ENCODE data around the gene SMARCC1. TPM values are rescaled to one million over a fixed set of nuclear protein-coding genes. Genes with fewer than 3 reads are reported as not detected.
A peak's percentile ranks its signal among the peaks of the same experiment; 100 is the strongest.

Gene SMARCC1
- total RNA-seq, 1 experiment from 2014 or later: 21.4 TPM

DNA sequence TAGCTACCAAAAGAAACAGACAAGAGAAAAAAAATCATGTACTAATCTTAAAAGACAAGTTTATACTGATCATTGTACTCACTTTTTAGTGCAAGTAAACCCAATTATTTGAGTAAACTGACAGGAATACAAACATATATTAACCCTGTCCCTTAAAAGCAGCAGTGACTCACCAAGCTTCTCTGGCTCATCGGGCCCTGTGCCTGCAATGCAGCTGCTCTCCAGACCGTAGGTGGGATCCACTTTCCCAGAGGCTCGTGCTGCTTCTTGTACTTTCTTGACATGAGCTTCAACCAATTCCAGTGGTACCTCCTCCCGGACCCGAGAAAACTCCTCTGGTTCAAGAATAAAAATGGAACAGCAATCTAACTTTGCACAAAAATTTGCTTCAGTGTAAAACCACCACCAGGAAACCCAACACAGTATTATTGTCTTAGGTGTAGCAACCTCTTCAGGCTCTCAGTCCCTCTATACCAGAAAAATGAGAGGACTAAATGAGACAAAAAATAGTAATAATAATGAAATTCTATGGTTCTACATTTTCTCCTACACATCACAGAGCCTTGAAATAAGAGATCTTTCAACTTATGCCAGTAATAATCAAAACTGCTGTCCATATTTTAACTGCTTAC, 120.5 kb downstream of the SMARCC1 start:
- in situ Hi-C loops (cut with HindIII; ENCODE audit: low pct_unique_long_range_greater_than_20kb, low sequenced_read_pairs): no loop called here
- peak; percentile 28 for DNase-seq (ENCODE audit: low read depth)

DNA sequence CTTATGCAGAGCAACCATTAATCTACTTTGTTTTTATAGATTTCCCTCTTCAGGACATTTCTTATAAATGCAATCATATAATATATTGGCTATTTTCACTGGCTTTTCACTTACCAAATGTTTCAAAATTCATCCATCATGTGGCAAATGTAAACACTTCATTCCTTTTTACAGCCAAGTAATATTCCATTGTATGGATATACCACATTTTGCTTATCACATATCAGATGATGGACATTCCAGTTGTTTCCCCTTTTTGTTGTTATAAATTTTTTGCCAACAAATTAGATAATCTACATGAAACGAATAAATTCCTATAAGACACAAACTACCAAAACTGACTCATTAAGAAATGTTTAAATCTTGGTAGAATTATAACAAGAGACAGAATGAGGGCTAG, 123.2 kb downstream of the SMARCC1 start:
- in situ Hi-C loops (cut with HindIII; ENCODE audit: low pct_unique_long_range_greater_than_20kb, low sequenced_read_pairs): no loop called here
- no peak for DNase-seq (ENCODE audit: low read depth)

DNA sequence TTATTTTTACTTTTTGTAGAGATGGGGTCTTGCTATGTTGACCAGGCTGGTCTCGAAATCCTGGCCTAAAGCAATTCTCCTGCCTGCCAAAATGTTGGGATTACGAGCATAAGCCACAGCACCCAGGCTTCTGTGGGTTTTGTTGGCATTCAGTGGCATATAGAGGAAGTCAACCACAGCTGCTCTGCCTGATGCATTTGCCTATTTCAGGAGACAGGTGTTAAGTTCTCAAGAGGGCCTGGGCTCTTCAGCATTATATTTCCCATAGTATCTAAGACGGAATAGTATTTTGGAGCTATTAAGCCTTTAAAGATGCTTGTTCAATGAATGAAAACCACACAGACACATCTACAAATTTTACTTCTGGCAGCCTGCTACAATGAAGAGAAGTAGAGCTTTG, 129.6 kb downstream of the SMARCC1 start:
- DNase-seq (ENCODE audit: low read depth): no peak
- in situ Hi-C loops (cut with HindIII; ENCODE audit: low pct_unique_long_range_greater_than_20kb, low sequenced_read_pairs): no loop called here

DNA sequence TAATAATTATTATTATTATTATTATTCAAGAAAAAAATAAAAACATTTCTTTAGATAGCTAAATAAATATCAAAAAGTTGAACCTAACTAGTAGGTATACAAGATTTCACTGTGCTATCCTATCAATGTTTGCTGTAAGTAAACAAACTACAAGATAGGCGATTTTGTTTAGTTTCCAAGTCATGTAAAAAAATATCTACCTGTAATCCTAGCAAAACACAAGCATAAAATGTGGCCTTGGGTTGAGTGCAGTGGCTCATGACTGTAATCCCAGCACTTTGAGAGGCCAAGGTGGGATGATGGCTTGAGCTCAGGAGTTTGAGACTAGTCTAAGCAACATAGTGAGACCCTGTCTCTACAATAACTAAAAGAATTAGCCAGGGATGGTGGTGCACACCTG, 131.4 kb downstream of the SMARCC1 start:
- in situ Hi-C loops (cut with HindIII; ENCODE audit: low pct_unique_long_range_greater_than_20kb, low sequenced_read_pairs): no loop called here
- DNase-seq (ENCODE audit: low read depth): no peak

DNA sequence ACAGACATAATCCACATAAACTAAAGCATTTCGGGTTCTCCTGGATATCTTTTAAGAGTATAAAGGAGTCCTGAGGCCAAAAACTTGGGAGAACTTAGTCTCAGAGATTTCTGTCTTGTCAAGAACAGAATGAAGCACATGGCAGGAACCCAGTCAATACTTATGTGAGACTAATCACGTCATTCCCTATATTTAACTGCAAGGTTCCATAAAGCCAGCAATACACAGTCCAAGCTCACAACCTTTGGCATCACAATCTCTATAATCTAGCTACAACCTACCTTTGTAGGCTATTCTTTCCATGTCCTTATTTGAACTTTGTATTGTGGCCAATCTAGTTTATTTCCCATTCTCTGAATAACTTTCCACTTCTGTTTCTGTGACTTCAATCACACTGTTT, 134.1 kb downstream of the SMARCC1 start:
- DNase-seq (ENCODE audit: low read depth): no peak
- in situ Hi-C loops (cut with HindIII; ENCODE audit: low pct_unique_long_range_greater_than_20kb, low sequenced_read_pairs): no loop called here

DNA sequence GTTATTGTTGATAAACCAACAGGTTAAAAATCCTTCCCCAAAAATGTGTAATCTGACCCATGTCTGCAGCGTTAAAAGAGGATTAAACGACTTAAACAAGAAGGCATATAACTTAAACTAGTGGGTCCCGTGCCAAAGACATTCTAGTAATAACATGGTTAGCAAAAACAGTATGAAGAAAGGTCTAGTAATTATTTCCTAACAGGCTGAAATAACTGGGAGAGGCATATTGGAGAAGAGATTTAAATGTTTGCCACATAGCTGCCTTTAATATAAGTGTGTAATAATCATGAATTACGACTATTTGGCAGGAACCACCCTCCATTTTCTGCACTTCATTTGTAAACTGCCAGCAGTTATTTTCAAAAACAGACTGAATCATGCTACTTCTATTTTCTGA, 135.3 kb downstream of the SMARCC1 start:
- DNase-seq (ENCODE audit: low read depth): no peak
- in situ Hi-C loops (cut with HindIII; ENCODE audit: low pct_unique_long_range_greater_than_20kb, low sequenced_read_pairs): no loop called here

DNA sequence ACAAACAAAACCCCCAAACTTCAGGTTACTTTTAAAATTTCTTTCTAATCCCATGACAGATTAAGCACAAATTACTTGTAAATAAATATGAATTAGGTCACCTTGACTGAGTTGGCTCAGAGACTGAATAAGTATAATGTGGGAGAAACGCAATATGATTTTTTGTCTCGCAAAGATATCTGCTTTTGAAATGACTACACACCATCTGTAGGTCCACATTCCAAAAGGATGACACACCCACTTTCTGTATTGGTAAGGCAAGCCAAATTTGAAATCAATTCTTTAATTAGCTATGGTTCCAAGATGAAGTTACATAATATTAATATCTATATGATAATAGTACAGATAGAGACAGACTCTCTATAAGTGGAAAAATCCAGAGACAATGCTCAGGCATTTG, 136.1 kb downstream of the SMARCC1 start:
- DNase-seq (ENCODE audit: low read depth): no peak
- in situ Hi-C loops (cut with HindIII; ENCODE audit: low pct_unique_long_range_greater_than_20kb, low sequenced_read_pairs): no loop called here

DNA sequence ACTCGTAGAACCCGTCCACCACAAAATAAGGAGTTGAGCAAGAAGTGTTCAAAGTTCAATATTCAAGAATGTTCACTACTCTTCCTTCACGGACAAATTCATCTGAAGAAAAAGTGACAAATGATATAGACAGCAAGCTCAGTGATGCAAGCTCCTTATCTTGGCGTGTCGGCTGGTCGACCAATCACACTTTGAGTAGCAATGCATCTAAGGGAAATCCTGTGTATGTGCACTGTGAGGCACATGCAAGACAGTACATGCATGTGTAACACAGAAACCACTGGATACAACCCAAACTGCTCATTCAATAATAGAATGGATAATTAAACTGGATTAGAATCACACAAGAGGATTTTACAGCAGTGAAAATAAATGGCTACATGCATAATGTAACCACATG, 138.6 kb downstream of the SMARCC1 start:
- DNase-seq (ENCODE audit: low read depth): no peak
- in situ Hi-C loops (cut with HindIII; ENCODE audit: low pct_unique_long_range_greater_than_20kb, low sequenced_read_pairs): no loop called here

DNA sequence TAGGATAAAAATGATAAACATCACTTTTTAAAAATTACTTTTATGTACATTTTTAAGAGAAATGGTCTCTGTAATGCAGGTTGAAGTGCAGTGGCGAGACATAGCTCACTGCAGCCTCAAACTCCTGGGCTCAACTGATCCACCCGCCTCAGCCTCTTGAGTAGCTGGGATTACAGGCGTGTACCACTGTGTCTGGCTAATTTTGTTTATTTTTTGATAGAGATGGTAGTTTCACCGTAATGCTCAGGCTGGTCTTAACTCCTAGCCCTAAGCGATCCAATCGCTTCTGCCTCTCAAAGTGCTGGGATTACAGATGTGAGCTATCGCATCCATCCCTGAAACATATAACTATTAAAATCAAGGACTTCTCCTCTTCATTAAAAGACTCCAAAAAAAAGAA, 140.0 kb downstream of the SMARCC1 start:
- no peak for DNase-seq (ENCODE audit: low read depth)
- in situ Hi-C loops (cut with HindIII; ENCODE audit: low pct_unique_long_range_greater_than_20kb, low sequenced_read_pairs): no loop called here

DNA sequence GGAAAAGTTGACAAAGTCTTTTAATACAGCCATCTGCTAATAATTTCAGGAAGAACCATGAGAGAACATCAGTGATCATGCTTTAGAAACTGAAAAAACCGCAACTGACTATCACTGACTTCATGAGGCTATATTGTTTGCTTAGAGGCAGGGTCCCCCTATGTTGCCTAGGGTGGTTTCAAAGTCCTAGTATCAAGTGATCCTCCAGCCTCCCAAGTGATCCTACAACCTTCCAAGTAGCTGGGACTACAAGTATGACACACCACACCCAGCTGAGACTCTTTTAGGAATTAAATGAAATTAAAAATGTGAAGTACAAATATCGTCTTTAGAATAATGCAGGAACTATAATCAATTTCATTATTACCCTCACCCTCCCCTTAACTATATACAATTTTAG, 144.8 kb downstream of the SMARCC1 start:
- no peak for DNase-seq (ENCODE audit: low read depth)
- in situ Hi-C loops (cut with HindIII; ENCODE audit: low pct_unique_long_range_greater_than_20kb, low sequenced_read_pairs): no loop called here

DNA sequence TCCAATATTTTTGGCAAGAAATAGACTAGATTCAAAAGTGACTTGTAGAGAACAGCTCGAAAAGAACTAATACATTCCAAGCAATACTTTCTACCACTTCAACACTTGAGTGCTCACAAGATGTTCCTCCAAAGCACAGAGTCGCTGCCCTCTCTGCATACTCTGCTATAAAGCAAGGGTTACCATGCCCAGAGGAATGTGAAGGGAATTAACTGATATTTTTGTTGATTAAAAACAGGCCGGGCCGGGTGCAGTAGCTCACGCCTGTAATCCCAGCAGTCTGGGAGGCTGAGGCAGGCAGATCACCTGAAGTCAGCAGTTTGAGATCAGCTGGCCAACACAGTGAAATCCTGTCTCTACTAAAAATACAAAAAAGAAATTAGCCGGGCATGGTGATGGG, 145.5 kb downstream of the SMARCC1 start:
- no peak for DNase-seq (ENCODE audit: low read depth)
- in situ Hi-C loops (cut with HindIII; ENCODE audit: low pct_unique_long_range_greater_than_20kb, low sequenced_read_pairs): no loop called here

DNA sequence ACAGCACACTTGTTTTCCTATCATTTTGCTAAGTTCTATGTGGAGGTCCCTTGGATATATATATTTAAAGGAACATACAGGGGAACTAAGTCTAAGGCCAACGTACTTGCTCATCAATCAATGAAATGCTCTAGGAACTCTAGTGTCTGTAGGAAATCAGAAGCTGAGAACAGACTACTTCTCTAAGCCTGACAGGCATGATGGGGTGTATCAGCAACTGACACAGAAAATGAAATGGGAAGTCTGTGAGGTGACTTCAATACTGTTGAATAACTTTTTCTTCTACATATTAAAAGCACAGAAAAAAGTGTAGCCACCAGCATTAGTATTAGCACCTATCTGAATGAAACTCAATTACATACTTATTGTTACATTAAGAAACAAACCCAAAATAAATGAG, 146.2 kb downstream of the SMARCC1 start:
- in situ Hi-C loops (cut with HindIII; ENCODE audit: low pct_unique_long_range_greater_than_20kb, low sequenced_read_pairs): no loop called here
- no peak for DNase-seq (ENCODE audit: low read depth)

DNA sequence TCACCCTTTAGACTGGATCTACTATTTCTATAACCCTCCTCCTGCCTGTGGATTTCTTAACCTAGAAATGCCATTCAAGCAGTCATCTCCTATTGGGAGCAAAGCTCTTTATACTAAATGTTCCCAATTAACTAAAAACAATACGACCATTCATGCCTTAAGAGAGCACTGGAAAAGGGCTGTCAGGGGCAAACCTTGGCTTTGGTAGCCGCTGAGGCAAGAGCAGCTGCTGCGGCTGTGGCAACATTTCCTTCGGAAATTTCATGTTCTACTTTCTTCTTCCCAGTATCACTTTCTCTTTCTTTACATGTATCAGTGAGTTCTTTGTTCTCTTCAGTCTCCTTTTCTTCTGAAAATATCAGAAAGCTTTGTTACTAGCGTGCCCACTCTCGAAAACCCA, 146.7 kb downstream of the SMARCC1 start:
- in situ Hi-C loops (cut with HindIII; ENCODE audit: low pct_unique_long_range_greater_than_20kb, low sequenced_read_pairs): no loop called here
- DNase-seq (ENCODE audit: low read depth): no peak

DNA sequence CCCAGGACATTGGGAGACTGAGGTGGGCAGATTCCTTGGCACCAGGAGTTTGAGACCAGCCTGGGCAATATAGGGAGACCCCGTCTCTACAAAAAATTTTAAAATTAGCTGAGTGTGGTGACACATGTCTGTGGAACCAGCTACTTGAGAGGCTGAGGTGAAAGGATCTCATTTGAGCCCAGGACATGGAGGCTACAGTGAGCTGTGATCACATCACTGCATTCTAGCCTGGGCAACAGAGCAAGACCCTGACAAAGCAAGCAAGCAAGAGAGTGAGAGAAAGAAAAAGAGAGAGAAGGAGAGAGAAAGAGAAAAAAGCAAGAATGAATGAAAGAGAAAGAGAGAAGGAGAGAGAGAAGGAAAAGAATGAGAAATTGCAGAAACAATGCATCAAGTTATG, 150.9 kb downstream of the SMARCC1 start:
- in situ Hi-C loops (cut with HindIII; ENCODE audit: low pct_unique_long_range_greater_than_20kb, low sequenced_read_pairs): no loop called here
- DNase-seq (ENCODE audit: low read depth): no peak

DNA sequence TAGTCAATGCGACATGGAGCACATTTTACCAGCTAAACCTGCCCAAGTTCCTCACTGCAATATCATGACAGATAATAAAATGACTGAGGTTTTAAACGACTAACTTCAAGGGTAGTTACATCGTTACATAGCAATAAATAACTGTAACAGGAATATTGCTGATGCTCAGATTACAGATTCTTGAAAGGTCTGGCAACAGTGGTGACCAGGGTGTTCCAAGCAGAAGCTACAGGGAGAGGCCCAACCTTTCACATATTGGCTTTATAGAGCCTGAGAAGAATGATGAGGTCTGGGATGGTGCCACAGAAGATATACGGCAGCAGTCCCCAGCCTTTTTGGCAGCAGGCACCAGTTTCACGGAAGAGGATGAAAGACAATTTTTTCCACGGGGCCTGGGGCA, 151.9 kb downstream of the SMARCC1 start:
- in situ Hi-C loops (cut with HindIII; ENCODE audit: low pct_unique_long_range_greater_than_20kb, low sequenced_read_pairs): no loop called here
- no peak for DNase-seq (ENCODE audit: low read depth)

DNA sequence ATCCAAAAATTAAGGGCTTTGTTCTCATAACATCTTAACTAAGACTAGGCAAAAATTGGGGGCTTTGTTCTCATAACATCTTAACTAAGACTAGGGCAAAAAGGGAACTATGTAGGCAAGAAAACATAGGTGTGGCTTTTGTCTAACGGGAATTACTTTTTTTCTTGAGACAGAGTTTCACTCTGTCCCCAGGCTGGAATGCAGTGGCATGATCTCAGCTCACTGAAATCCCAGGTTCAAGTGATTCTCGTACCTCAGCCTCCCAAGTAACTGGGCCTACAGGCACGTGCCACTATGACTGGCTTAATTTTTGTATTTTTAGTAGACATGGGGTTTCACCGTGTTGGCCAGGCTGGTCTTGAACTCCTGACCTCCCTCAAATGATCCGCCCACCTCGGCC, 153.3 kb downstream of the SMARCC1 start:
- no peak for DNase-seq (ENCODE audit: low read depth)
- in situ Hi-C loops (cut with HindIII; ENCODE audit: low pct_unique_long_range_greater_than_20kb, low sequenced_read_pairs): no loop called here

DNA sequence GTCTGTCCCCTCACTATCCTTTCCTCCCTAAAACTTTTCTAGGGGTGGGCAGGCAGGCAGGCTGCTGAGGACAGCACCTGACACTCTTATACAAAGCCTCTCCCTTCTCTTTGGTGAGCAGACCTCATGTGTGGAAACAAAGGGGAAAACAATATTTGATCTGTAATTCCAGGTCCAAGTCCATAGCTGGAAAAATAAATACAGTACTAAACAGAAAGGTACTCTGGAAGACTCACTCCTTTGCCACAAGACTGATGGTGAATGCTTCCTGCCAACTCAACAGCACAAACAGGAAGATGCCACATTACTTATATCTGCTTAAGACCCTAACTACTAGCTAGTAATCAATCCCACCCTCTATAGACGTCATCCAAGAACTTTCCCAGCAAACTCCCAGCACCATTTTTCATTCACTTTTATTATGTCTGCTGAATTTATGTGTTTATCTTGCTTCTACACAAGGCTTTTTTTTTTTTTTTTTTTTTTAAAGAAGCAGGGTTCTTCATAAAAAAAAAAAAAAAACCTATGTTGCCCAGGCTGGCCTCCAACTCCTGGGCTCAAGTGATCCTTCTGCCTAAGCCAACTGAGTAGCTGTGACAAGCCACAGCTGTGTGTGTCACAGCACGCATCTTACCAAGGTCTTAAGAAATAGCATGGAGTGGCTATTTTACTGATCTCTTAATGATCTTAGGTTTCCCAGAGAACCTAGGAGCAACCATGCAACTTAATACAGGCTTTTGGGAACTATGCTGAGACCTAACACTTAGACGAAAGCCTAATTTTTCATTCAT, 158.8 kb downstream of the SMARCC1 start:
- in situ Hi-C loops (cut with HindIII; ENCODE audit: low pct_unique_long_range_greater_than_20kb, low sequenced_read_pairs): no loop called here
- DNase-seq (ENCODE audit: low read depth): no peak

DNA sequence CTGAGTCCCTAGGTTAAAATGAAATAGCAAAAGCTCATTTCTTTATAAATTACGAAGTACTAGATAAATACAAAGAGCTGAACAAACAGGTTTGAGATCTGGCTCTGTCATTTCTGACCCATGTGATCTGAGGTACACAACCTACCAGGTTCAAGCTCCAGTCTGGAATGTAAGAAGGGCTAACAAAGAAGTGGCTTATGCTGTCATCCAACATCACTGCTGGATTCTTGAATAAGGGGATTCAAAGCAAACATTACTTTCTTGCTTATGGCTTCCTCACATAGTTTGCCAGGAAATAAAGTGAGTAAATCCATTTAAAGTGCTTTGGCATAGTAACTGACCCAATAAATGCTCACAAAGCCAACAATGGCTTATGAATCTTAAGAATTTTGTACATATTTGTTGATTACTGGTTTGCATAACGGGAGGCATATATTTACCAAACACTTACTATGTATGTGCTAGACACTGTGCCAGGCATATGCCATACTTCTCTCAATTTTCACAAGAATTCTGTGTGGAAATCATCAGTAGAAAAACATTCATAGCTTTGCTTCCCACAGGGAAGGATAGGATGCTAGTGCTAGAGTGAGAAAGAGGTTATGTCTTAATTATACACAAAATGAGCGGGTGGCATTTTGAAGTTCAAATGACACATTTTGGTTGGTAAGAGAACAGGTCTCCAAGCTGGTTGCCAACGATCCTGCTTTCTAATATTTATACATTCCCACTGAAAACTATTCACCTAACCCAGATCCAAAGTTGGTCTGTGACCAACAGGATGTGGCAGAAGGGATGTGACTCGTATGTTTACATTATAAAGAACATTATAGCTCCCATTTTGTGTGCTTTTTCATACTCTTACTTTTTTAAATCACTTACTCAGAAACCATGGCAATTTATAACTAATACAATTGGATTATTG, 164.3 kb downstream of the SMARCC1 start:
- no peak for DNase-seq (ENCODE audit: low read depth)
- in situ Hi-C loops (cut with HindIII; ENCODE audit: low pct_unique_long_range_greater_than_20kb, low sequenced_read_pairs): no loop called here

DNA sequence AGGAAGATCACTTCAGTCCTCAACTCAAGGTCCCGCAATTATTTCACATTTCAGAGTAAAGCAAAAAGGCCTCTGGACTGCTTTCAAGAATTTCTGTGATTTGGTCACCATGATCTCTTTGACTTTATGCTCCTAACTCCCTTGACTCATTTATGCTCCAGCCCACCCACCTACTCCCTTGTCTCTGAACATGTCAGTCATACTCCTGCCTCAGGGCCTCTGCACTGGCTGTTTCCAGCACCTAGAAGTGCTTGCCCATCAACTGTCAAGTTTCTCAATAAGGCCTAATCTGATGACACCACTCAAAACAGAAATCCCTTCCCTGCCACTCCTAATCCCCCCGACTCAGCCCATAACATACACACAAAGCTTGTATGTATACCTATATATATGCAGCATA, 166.9 kb downstream of the SMARCC1 start:
- in situ Hi-C loops (cut with HindIII; ENCODE audit: low pct_unique_long_range_greater_than_20kb, low sequenced_read_pairs): no loop called here
- no peak for DNase-seq (ENCODE audit: low read depth)
